ENCODE results near the gene ROCK1. TPM values are rescaled to one million over a fixed set of nuclear protein-coding genes. Genes with fewer than 3 reads are reported as not detected.
"Not testable (repeated sequence)": the region's sequence is repeated elsewhere in the genome, so short reads cannot be mapped to it uniquely, and the experiment has no call there.

The ROCK1 gene
- total and polyA plus RNA-seq, 4 donors = 32.6 to 147 (median 70.4) TPM

- intact Hi-C loops (cut with DNase I) = no loop called here
- Histone ChIP-seq H3K27me3 (ENCODE audit: control insufficient read depth in 1 of 2, insufficient read depth in 2 of 2, low read length in 1 of 2) (no peaks in the 10 kb centered on the region), H3K36me3 (ENCODE audit: control insufficient read depth in 1 of 2, insufficient read depth in 2 of 2, low read length in 1 of 2) (no peaks in the 10 kb centered on the region), H3K4me3 (ENCODE audit: low read length in 2 of 2) (no peak overlapping the region), H3K9me3 (ENCODE audit: control insufficient read depth, low read length) (no peaks in the 10 kb centered on the region), H3K4me1 (ENCODE audit: control insufficient read depth in 1 of 2, insufficient read depth in 2 of 2, low read length in 2 of 2) (no peaks in the 10 kb centered on the region), H3K27ac (ENCODE audit: low read depth in 1 of 2, low read length in 2 of 2) (no peak overlapping the region)
- no peak for DNase-seq
- no peak for ATAC-seq (ENCODE audit: low FRiP score)
- 15 to 29% methylated on average over 1 of the region's 1 CpG for WGBS, 2 donors
Measured at GRCh38 chr18:20960735-20961134, 150.9 kb downstream of the ROCK1 start.

- DNase-seq; ATAC-seq (ENCODE audit: low FRiP score); H3K4me3 ChIP-seq (ENCODE audit: low read length in 2 of 2); H3K4me1 ChIP-seq (ENCODE audit: control insufficient read depth in 1 of 2, insufficient read depth in 2 of 2, low read length in 2 of 2); H3K9me3 ChIP-seq (ENCODE audit: control insufficient read depth, low read length); H3K27ac ChIP-seq (ENCODE audit: low read depth in 1 of 2, low read length in 2 of 2); intact Hi-C loops (cut with DNase I); H3K36me3 ChIP-seq (ENCODE audit: control insufficient read depth in 1 of 2, insufficient read depth in 2 of 2, low read length in 1 of 2); H3K27me3 ChIP-seq (ENCODE audit: control insufficient read depth in 1 of 2, insufficient read depth in 2 of 2, low read length in 1 of 2): not testable (repeated sequence)
- WGBS, 2 donors = 44 to 45% methylated on average over 2 of the region's 2 CpGs
Measured at GRCh38 chr18:20950827-20951226, 160.8 kb downstream of the ROCK1 start.

Other genes starting within 250 kb of the ROCK1 start
- gene GREB1L, start 130.4 kb upstream of the ROCK1 start, total RNA-seq = 1 to 10 TPM; 5.1 to 6.0 TPM
- 1 to 10 TPM; 1.1 to 2.6 TPM for gene GREB1L, start 130.4 kb upstream of the ROCK1 start, polyA plus RNA-seq